Liver (tissue), 9 donors: ENCODE measurements around the gene MECP2. TPM values are rescaled to one million over a fixed set of nuclear protein-coding genes. Genes with fewer than 3 reads are reported as not detected.

Experiments
- DNase-seq: peaks from one replicate; pipeline ENCODE4 v3.0.0-alpha.2; 2017; ENCODE audit warnings: low spot score
- H3K27ac ChIP-seq, 2 donors: one replicate each; pipeline ENCODE4 v1.7.0; 2013; ENCODE audit warnings: inconsistent platforms in 2 of 2, low read length in 2 of 2, control low read depth in 1 of 2, low read depth in 1 of 2, mild to moderate bottlenecking in 1 of 2
- H3K27me3 ChIP-seq, 4 donors: one replicate each; pipeline versions ENCODE4 v1.6.1 to v1.7.0; 2013; ENCODE audit warnings: low read length in 3 of 4, inconsistent platforms in 1 of 4, mild to moderate bottlenecking in 1 of 4, moderate library complexity in 1 of 4; ENCODE audit not compliant: control insufficient read depth in 4 of 4, insufficient read depth in 4 of 4
- H3K36me3 ChIP-seq, 4 donors: one replicate each; pipeline versions ENCODE4 v1.6.1 to v1.7.0; 2013; ENCODE audit warnings: low read length in 3 of 4, mild to moderate bottlenecking in 3 of 4, low read depth in 1 of 4, moderate library complexity in 1 of 4; ENCODE audit not compliant: control insufficient read depth in 4 of 4, insufficient read depth in 3 of 4
- H3K4me1 ChIP-seq, 4 donors: one replicate each; pipeline versions ENCODE4 v1.6.1 to v1.7.0; 2013; ENCODE audit warnings: low read length in 3 of 4, mild to moderate bottlenecking in 3 of 4, moderate library complexity in 1 of 4; ENCODE audit not compliant: control insufficient read depth in 4 of 4, insufficient read depth in 4 of 4
- H3K4me3 ChIP-seq, 3 donors: one replicate each; pipeline versions ENCODE4 v1.6.1 to v1.7.0; 2013; ENCODE audit warnings: low read length in 3 of 3, control low read depth in 1 of 3, low read depth in 1 of 3, mild to moderate bottlenecking in 1 of 3
- H3K9ac ChIP-seq, 2 donors: one replicate each; pipeline ENCODE4 v1.7.0; 2013; ENCODE audit warnings: low read length in 2 of 2, mild to moderate bottlenecking in 2 of 2, moderate library complexity in 2 of 2, control low read depth in 1 of 2, low read depth in 1 of 2
- H3K9me3 ChIP-seq, 4 donors: one replicate each; pipeline versions ENCODE4 v1.6.1 to v1.7.0; 2013; ENCODE audit warnings: low read length in 3 of 4; ENCODE audit not compliant: control insufficient read depth in 4 of 4
- ATF3 ChIP-seq: IDR thresholded peaks from 2 replicates; pipeline ENCODE4 v1.6.1; 2016; ENCODE audit warnings: antibody characterized with exemption
- EGR1 ChIP-seq, 2 donors: IDR thresholded peaks; 2 replicates each; pipeline ENCODE4 v1.6.1; 2016 to 2018; ENCODE audit warnings: antibody characterized with exemption in 2 of 2, low read depth in 2 of 2
- FOXA1 ChIP-seq: IDR thresholded peaks from 2 replicates; pipeline ENCODE4 v1.6.1; 2016; ENCODE audit warnings: antibody characterized with exemption
- FOXA2 ChIP-seq: IDR thresholded peaks from 2 replicates; pipeline ENCODE4 v1.6.1; 2016; ENCODE audit warnings: antibody characterized with exemption
- GABPA ChIP-seq, 2 donors: IDR thresholded peaks in 1 of 2; conservative IDR thresholded peaks in 1 of 2; 2 replicates each; pipeline ENCODE4 v1.6.1; 2016; ENCODE audit warnings: antibody characterized with exemption in 2 of 2, mild to moderate bottlenecking in 1 of 2, moderate library complexity in 1 of 2
- HNF4A ChIP-seq, 2 donors: conservative IDR thresholded peaks; 2 replicates each; pipeline ENCODE4 v1.6.1; 2016; ENCODE audit warnings: antibody characterized with exemption in 2 of 2, mild to moderate bottlenecking in 2 of 2
- HNF4G ChIP-seq: IDR thresholded peaks from 2 replicates; pipeline ENCODE4 v1.6.1; 2016; ENCODE audit warnings: antibody characterized with exemption
- JUND ChIP-seq, 2 donors: IDR thresholded peaks; 2 replicates each; pipeline ENCODE4 v1.6.1; 2016; ENCODE audit warnings: antibody characterized with exemption in 2 of 2
- NR2F2 ChIP-seq: IDR thresholded peaks from 2 replicates; pipeline ENCODE4 v1.6.1; 2016; ENCODE audit warnings: antibody characterized with exemption
- RAD21 ChIP-seq, 2 donors: IDR thresholded peaks; 2 replicates each; pipeline ENCODE4 v1.6.1; 2016; ENCODE audit warnings: antibody characterized with exemption in 2 of 2, mild to moderate bottlenecking in 2 of 2
- RXRA ChIP-seq, 2 donors: IDR thresholded peaks; 2 replicates each; pipeline ENCODE4 v1.6.1; 2017 to 2018; ENCODE audit warnings: antibody characterized with exemption in 2 of 2, mild to moderate bottlenecking in 1 of 2
- SP1 ChIP-seq: IDR thresholded peaks from 2 replicates; pipeline ENCODE4 v1.6.1; 2018; ENCODE audit warnings: antibody characterized with exemption, mild to moderate bottlenecking
- TAF1 ChIP-seq: conservative IDR thresholded peaks from 2 replicates; pipeline ENCODE4 v1.6.1; 2016; ENCODE audit warnings: antibody characterized with exemption, mild to moderate bottlenecking
- YY1 ChIP-seq: IDR thresholded peaks from 2 replicates; pipeline ENCODE4 v1.6.1; 2016; ENCODE audit warnings: antibody characterized with exemption, mild to moderate bottlenecking
- ZBTB33 ChIP-seq: IDR thresholded peaks from 2 replicates; pipeline ENCODE4 v1.6.1; 2016; ENCODE audit warnings: antibody characterized with exemption
- WGBS: extraction: QIAGEN DNeasy Blood & Tissue Kit; methylation state at CpG from one replicate; pipeline ENCODE4 v1.1.7; 2013; 5-methylcytosine and 5-hydroxymethylcytosine counted together
- polyA plus RNA-seq, 2 donors: library from polyadenylated mRNA; stranded (reverse) in 1 of 2; unstranded in 1 of 2; fragments of 200-250 nt in 1 of 2; fragments of >200 nt in 1 of 2; fragmentation: Nextera tagmentation in 1 of 2; extraction: Ambion mirVana in 1 of 2; gene quantifications; one replicate each; pipeline versions ENCODE4 v1.2.1 to v1.2.3, GENCODE V29; 2013 to 2015
- total RNA-seq, 2 donors: library from RNA; depleted of rRNA; stranded (reverse); fragments of >200 nt; gene quantifications; one replicate each; pipeline ENCODE4 v1.2.3, GENCODE V29; 2014
- TF ChIP-seq, protein P1 (sequence below): fragments of 150-350 bp; IDR thresholded peaks from 2 replicates; pipeline ENCODE4 v1.5.1; 2017; ENCODE audit warnings: improper control_type of control experiment, low read depth, low read length; ENCODE audit not compliant: missing input control
- TF ChIP-seq, protein P2 (sequence below): IDR thresholded peaks from 2 replicates; pipeline ENCODE4 v1.6.1; 2016; ENCODE audit warnings: antibody characterized with exemption, mild to moderate bottlenecking
- TF ChIP-seq, protein P3 (sequence below): IDR thresholded peaks from 2 replicates; pipeline ENCODE4 v1.6.1; 2016; ENCODE audit warnings: antibody characterized with exemption
- donor health status: healthy.
- donor health status: healthy.
- donor health status: healthy.
- donor health status: healthy.
- donor health status: healthy.

MECP2 gene
- total and polyA plus RNA-seq, 4 donors, result 6.9 to 22.0 (median 10.0) TPM

DNA sequence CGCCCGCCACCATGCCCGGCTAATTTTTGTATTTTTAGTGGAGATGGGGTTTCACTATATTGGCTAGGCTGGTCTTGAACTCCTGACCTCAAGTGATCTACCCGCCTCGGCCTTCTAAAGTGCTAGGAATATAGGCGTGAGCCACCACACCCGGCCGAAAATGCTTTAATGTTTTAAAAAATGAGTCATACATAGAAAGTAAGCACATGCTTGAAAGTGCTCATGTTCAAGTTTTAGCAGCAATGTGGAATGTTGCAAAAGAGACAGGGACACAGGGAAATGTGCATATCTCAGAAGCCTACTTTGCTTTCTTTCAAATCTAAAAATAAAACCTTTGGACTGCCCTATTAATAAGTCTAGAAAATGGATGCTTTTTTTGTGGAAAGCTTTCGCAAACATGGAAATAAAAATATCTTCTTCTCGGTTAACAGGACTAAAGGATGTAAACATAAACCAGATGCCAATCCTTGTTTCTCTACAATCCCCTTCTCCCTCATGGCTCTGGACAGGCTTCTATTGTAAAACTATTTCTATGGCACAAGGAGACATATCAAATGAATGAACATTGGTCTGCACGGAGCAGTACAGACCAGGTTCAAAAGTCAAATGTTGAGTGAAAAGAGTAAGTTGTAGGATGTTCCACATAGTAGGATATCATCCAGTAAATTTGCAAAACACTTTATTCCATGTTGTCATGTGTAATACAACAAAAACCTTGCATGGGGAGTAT, 15.0 kb downstream of the MECP2 start:
- Histone ChIP-seq H3K9ac (no peak overlapping the region), H3K4me3 (no peak overlapping the region), H3K27ac (no peak overlapping the region)

GRCh38 chrX:154077101-154077500, 20.4 kb downstream of the MECP2 start:
- WGBS, result 80% methylated on average over 4 of the region's 4 CpGs
- peaks cover 0 to 3% (median under 1%) of the 10 kb centered on the region in 4 donors for H3K36me3 ChIP-seq
- peaks cover 0 to 3% (median 0%) of the 10 kb centered on the region in 4 donors for H3K4me1 ChIP-seq
- H3K27ac ChIP-seq, result no peak overlapping the region
- H3K4me3 ChIP-seq, result no peak overlapping the region
- no peak overlapping the region for H3K9ac ChIP-seq
- TF ChIP-seq, protein P1, sequence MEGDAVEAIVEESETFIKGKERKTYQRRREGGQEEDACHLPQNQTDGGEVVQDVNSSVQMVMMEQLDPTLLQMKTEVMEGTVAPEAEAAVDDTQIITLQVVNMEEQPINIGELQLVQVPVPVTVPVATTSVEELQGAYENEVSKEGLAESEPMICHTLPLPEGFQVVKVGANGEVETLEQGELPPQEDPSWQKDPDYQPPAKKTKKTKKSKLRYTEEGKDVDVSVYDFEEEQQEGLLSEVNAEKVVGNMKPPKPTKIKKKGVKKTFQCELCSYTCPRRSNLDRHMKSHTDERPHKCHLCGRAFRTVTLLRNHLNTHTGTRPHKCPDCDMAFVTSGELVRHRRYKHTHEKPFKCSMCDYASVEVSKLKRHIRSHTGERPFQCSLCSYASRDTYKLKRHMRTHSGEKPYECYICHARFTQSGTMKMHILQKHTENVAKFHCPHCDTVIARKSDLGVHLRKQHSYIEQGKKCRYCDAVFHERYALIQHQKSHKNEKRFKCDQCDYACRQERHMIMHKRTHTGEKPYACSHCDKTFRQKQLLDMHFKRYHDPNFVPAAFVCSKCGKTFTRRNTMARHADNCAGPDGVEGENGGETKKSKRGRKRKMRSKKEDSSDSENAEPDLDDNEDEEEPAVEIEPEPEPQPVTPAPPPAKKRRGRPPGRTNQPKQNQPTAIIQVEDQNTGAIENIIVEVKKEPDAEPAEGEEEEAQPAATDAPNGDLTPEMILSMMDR, result no peak
- TF ChIP-seq RAD21 (IDR thresholded peaks at IDR 0.05) (no peak), HNF4G (no peak), SP1 (no peak), FOXA1 (no peak), GABPA (IDR thresholded peaks at IDR 0.05 in 1 of 2, conservative IDR thresholded peaks at IDR 0.05 in 1 of 2) (no peak), RXRA (IDR thresholded peaks at IDR 0.05) (no peak), TAF1 (no peak), NR2F2 (no peak), HNF4A (conservative IDR thresholded peaks at IDR 0.05) (no peak), ATF3 (no peak), FOXA2 (no peak), ZBTB33 (no peak), EGR1 (IDR thresholded peaks at IDR 0.05; ENCODE audit: low read depth in 2 of 2) (no peak), YY1 (no peak), JUND (IDR thresholded peaks at IDR 0.05) (no peak)
- TF ChIP-seq, protein P2, sequence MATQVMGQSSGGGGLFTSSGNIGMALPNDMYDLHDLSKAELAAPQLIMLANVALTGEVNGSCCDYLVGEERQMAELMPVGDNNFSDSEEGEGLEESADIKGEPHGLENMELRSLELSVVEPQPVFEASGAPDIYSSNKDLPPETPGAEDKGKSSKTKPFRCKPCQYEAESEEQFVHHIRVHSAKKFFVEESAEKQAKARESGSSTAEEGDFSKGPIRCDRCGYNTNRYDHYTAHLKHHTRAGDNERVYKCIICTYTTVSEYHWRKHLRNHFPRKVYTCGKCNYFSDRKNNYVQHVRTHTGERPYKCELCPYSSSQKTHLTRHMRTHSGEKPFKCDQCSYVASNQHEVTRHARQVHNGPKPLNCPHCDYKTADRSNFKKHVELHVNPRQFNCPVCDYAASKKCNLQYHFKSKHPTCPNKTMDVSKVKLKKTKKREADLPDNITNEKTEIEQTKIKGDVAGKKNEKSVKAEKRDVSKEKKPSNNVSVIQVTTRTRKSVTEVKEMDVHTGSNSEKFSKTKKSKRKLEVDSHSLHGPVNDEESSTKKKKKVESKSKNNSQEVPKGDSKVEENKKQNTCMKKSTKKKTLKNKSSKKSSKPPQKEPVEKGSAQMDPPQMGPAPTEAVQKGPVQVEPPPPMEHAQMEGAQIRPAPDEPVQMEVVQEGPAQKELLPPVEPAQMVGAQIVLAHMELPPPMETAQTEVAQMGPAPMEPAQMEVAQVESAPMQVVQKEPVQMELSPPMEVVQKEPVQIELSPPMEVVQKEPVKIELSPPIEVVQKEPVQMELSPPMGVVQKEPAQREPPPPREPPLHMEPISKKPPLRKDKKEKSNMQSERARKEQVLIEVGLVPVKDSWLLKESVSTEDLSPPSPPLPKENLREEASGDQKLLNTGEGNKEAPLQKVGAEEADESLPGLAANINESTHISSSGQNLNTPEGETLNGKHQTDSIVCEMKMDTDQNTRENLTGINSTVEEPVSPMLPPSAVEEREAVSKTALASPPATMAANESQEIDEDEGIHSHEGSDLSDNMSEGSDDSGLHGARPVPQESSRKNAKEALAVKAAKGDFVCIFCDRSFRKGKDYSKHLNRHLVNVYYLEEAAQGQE, result no peak
- TF ChIP-seq, protein P3, sequence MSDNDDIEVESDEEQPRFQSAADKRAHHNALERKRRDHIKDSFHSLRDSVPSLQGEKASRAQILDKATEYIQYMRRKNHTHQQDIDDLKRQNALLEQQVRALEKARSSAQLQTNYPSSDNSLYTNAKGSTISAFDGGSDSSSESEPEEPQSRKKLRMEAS, result no peak
- H3K27me3 ChIP-seq, result no peaks in the 10 kb centered on the region
- DNase-seq, result no peak
- H3K9me3 ChIP-seq, result no peaks in the 10 kb centered on the region

More for the DNA sequence above, 15.0 kb downstream of the MECP2 start:
- peaks cover 0 to 2% (median 0%) of the 10 kb centered on the region in 4 donors for H3K4me1 ChIP-seq
- TF ChIP-seq EGR1 (IDR thresholded peaks at IDR 0.05; ENCODE audit: low read depth in 2 of 2) (no peak), SP1 (no peak), RXRA (IDR thresholded peaks at IDR 0.05) (no peak), NR2F2 (no peak)
- TF ChIP-seq, protein P1, result no peak
- WGBS, result 76% methylated on average over 11 of the region's 11 CpGs
- no peak for DNase-seq
- H3K9me3 ChIP-seq, result no peaks in the 10 kb centered on the region
- H3K36me3 ChIP-seq, result peaks cover 0 to 3% (median 0%) of the 10 kb centered on the region in 4 donors
- no peaks in the 10 kb centered on the region for H3K27me3 ChIP-seq
